Measurements from ENCODE around the gene CLRN2. TPM values are rescaled to one million over a fixed set of nuclear protein-coding genes. Genes with fewer than 3 reads are reported as not detected.

CLRN2 gene
- total RNA-seq, 1 donor from 2014 or later, result not detected

DNA sequence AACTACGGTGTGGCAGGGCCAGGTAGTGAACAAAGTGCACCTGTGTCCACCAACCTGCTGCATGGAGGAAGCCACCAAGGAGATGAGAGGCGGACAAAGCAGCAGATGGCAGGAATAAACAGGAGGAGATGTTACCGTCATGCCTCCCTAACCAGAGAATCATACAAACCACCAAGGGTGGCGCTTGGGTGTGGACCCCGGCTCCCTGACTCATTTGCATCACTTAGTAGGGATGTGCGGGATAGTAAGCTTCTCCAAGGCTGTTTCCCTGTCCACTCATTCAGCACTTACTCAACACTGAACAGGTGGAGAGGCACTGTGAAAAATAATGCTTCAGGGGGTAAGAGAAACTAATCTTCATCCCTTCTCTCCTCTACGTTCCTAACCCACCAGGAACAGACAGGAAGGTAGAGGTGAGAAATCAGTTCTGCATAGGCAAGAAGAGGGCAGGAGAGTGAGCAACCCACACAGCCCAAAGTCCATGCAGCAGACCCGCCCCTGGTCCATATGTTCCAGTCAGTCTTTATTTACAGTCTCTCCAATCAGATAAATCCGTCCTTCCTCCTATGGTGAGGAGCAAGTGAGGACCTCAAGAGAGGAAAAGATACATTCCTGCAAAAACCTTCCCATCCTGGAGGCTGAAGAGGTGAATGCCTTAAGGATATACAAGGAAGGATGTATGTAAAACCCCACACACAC is 37.0 kb upstream of the CLRN2 start:
- peaks cover 18% of the 10 kb centered on the region for H3K36me3 ChIP-seq

DNA sequence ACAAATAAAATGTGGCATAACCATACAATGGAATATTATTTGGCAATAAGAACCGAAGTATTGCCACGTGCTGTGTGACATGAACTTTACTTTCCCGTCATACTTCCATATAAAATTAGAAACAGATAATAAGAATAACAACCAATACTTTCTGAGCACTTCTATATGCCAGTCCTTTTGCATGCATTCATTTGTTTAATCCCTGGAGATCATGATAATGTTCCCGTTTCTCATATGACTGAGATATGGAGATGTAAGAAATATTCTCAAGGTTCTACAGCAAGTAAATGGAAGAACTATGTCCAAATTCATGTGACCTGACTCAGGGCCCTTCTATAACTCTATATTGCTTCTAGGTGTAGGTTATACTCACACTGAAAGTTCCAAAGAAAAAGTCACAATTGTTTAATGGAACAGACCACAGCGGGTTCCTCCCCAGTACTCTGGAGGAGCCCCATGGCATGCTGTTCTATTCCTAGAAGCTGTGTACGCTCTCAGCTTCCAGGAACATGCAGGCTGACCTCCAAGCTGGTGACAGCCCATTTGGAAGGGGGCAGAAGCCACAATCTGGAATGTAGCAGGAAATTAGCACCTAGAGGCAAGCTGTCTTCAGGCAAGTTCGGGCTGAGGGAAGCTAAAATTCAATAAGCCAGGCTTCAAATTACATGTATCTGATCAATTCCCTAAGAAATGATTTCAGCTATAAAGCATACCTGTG is 34.6 kb upstream of the CLRN2 start:
- no peaks in the 10 kb centered on the region for H3K4me1 ChIP-seq
- intact Hi-C loops (cut with micrococcal nuclease), result no loop called here
- peaks cover 22% of the 10 kb centered on the region for H3K9me3 ChIP-seq (replicated peaks)
- H3K4me3 ChIP-seq, result no peak overlapping the region
- H3K27ac ChIP-seq (replicated peaks), result no peak overlapping the region
- DNase-seq, result no peak
- TF ChIP-seq, protein P1, sequence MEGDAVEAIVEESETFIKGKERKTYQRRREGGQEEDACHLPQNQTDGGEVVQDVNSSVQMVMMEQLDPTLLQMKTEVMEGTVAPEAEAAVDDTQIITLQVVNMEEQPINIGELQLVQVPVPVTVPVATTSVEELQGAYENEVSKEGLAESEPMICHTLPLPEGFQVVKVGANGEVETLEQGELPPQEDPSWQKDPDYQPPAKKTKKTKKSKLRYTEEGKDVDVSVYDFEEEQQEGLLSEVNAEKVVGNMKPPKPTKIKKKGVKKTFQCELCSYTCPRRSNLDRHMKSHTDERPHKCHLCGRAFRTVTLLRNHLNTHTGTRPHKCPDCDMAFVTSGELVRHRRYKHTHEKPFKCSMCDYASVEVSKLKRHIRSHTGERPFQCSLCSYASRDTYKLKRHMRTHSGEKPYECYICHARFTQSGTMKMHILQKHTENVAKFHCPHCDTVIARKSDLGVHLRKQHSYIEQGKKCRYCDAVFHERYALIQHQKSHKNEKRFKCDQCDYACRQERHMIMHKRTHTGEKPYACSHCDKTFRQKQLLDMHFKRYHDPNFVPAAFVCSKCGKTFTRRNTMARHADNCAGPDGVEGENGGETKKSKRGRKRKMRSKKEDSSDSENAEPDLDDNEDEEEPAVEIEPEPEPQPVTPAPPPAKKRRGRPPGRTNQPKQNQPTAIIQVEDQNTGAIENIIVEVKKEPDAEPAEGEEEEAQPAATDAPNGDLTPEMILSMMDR (IDR thresholded peaks at IDR 0.05; ENCODE audit: borderline replicate concordance), result no peak
- H3K36me3 ChIP-seq, result peaks cover 39% of the 10 kb centered on the region
- no peaks in the 10 kb centered on the region for H3K27me3 ChIP-seq (ENCODE audit: low read depth)

More for the DNA sequence above, 37.0 kb upstream of the CLRN2 start:
- Histone ChIP-seq H3K27me3 (ENCODE audit: low read depth) (no peaks in the 10 kb centered on the region), H3K27ac (replicated peaks) (no peak overlapping the region), H3K4me3 (no peak overlapping the region), H3K4me1 (no peaks in the 10 kb centered on the region), H3K9me3 (replicated peaks) (peaks cover 22% of the 10 kb centered on the region)
- intact Hi-C loops (cut with micrococcal nuclease), result no loop called here
- DNase-seq, result no peak
- TF ChIP-seq, protein P1 (IDR thresholded peaks at IDR 0.05; ENCODE audit: borderline replicate concordance), result no peak

DNA sequence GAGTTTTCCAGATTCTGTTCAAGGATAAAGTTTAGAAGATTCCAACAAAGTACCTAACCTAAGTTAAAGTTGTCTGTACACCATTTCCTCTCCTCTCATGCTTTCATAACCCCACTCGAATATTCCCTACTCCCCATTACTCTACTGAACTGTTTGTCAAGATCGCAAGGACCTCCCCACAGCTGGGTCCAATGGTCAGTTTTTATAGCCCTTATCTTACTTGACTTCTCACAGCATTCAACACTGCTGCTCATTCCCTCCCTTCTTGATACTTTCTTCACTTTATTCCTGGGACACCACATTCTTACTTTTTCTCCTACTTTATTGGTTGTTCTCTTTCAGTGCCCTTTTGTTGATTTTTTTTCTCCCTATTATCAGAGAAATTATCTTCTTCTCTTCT is 34.0 kb upstream of the CLRN2 start:
- no peaks in the 10 kb centered on the region for H3K27me3 ChIP-seq (ENCODE audit: low read depth)
- H3K4me1 ChIP-seq, result no peaks in the 10 kb centered on the region
- H3K36me3 ChIP-seq, result peaks cover 42% of the 10 kb centered on the region
- peaks cover 22% of the 10 kb centered on the region for H3K9me3 ChIP-seq (replicated peaks)
- H3K27ac ChIP-seq (replicated peaks), result no peak overlapping the region
- intact Hi-C loops (cut with micrococcal nuclease), result no loop called here
- H3K4me3 ChIP-seq, result no peak overlapping the region
- no peak for DNase-seq
- TF ChIP-seq, protein P1 (IDR thresholded peaks at IDR 0.05; ENCODE audit: borderline replicate concordance), result no peak

DNA sequence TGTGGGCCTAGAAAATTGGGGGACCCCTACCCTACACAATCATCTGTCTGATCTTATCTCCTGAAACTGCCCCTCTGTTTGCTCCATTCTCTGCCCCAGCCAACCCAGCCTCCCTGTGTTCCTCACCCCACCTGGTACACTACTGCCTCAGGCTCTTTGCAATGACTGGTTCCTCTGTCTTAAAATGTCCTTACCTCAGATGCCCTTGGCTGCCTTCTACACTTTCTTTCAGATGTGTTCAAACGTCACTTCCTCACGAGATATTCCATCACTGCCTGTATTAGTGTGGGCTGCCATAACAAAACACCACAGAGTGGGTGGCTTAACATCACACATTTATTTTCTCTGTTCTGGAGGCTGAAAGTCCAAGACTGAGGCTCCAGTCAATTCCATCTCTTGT is 32.2 kb upstream of the CLRN2 start:
- Histone ChIP-seq H3K9me3 (replicated peaks) (peaks cover 22% of the 10 kb centered on the region), H3K4me3 (no peak overlapping the region), H3K27ac (replicated peaks) (no peak overlapping the region), H3K4me1 (no peaks in the 10 kb centered on the region), H3K36me3 (peaks cover 60% of the 10 kb centered on the region), H3K27me3 (ENCODE audit: low read depth) (no peaks in the 10 kb centered on the region)
- no peak for DNase-seq
- TF ChIP-seq, protein P1 (IDR thresholded peaks at IDR 0.05; ENCODE audit: borderline replicate concordance), result no peak
- intact Hi-C loops (cut with micrococcal nuclease), result no loop called here

DNA sequence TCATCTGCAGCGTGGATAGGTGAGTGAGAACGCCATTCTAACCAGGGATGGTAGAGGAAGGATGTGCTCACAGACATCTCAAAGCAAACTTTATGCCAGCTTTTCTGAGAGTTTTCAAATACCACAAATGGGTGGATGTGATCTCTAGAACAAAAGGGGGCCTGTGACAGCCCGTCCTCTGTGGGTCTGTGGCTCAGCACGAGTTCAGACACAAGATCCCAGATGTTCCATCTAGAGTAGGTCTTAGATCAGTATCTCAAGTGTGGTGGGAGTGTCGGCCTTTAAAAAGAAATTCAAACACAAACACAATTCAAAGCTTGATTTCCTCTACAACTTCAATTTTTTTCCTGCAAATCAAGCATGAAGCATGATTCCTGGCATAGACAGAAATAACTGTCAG is 25.8 kb upstream of the CLRN2 start:
- H3K4me3 ChIP-seq, result no peak overlapping the region
- no peaks in the 10 kb centered on the region for H3K27me3 ChIP-seq (ENCODE audit: low read depth)
- H3K4me1 ChIP-seq, result peaks cover 8% of the 10 kb centered on the region
- TF ChIP-seq, protein P1 (IDR thresholded peaks at IDR 0.05; ENCODE audit: borderline replicate concordance), result no peak
- DNase-seq, result no peak
- no peaks in the 10 kb centered on the region for H3K9me3 ChIP-seq (replicated peaks)
- intact Hi-C loops (cut with micrococcal nuclease), result no loop called here
- no peak overlapping the region for H3K27ac ChIP-seq (replicated peaks)
- peaks cover 73% of the 10 kb centered on the region for H3K36me3 ChIP-seq
